Adipocyte (in vitro differentiated cells): ENCODE results near the gene PTPN2.
"Not testable (repeated sequence)": the region's sequence is repeated elsewhere in the genome, so short reads cannot be mapped to it uniquely, and the experiment has no call there.

Experiments
- DNase-seq: peaks from one replicate; pipeline ENCODE4 v3.0.0-alpha.2; 2015; ENCODE audit warnings: low read depth
- H3K27me3 ChIP-seq: replicated peaks from 2 replicates; pipeline ENCODE4 v1.7.0; 2013; ENCODE audit warnings: mild to moderate bottlenecking, low read length, moderate library complexity; ENCODE audit not compliant: control insufficient read depth, insufficient read depth
- H3K36me3 ChIP-seq: 2 replicates; pipeline ENCODE4 v1.7.0; 2013; ENCODE audit warnings: low read length, mild to moderate bottlenecking, moderate library complexity; ENCODE audit not compliant: control insufficient read depth, insufficient read depth, severe bottlenecking
- H3K4me1 ChIP-seq: 2 replicates; pipeline ENCODE4 v1.7.0; 2013; ENCODE audit warnings: mild to moderate bottlenecking, low read length, moderate library complexity; ENCODE audit not compliant: control insufficient read depth, insufficient read depth
- H3K4me3 ChIP-seq: 2 replicates; pipeline ENCODE4 v1.7.0; 2013; ENCODE audit warnings: mild to moderate bottlenecking, low read length, moderate library complexity
- H3K9ac ChIP-seq: 2 replicates; pipeline ENCODE4 v1.7.0; 2013; ENCODE audit warnings: mild to moderate bottlenecking, low read length, moderate library complexity
- H3K9me3 ChIP-seq: 2 replicates; pipeline ENCODE4 v1.7.0; 2013; ENCODE audit warnings: mild to moderate bottlenecking, low read length, moderate library complexity; ENCODE audit not compliant: control insufficient read depth

Gene PTPN2

GRCh38 chr18:12782521-12782920 is 101.5 kb downstream of the PTPN2 start:
- no peak overlapping the region for H3K4me3 ChIP-seq
- H3K9ac ChIP-seq: no peak overlapping the region
- no peaks in the 10 kb centered on the region for H3K36me3 ChIP-seq
- no peaks in the 10 kb centered on the region for H3K27me3 ChIP-seq
- H3K9me3 ChIP-seq: no peaks in the 10 kb centered on the region
- DNase-seq: no peak
- no peaks in the 10 kb centered on the region for H3K4me1 ChIP-seq

DNA sequence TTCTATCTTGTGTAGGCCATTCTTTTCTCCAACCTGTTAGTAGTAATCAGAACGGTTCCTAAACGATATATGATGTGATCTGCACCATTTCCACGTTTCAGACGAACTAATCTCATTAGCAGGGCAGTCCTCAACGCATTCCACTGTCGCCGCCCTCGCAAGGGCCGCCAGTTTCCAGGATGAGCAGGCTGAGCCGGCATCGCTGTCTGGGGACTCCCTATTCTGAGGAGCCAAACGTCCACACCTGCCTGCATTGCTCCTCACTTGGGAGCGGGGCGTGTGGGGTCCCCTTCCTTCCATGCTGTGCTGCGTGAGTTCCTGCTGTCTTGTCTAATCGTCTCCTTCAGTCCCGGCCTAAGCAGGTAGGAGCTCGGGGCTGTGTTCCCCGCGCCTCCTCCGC is 104.6 kb downstream of the PTPN2 start:
- no peaks in the 10 kb centered on the region for H3K9me3 ChIP-seq
- H3K4me1 ChIP-seq: no peaks in the 10 kb centered on the region
- no peak for DNase-seq
- peaks cover 3% of the 10 kb centered on the region for H3K27me3 ChIP-seq
- no peak overlapping the region for H3K4me3 ChIP-seq
- H3K9ac ChIP-seq: no peak overlapping the region
- no peaks in the 10 kb centered on the region for H3K36me3 ChIP-seq

DNA sequence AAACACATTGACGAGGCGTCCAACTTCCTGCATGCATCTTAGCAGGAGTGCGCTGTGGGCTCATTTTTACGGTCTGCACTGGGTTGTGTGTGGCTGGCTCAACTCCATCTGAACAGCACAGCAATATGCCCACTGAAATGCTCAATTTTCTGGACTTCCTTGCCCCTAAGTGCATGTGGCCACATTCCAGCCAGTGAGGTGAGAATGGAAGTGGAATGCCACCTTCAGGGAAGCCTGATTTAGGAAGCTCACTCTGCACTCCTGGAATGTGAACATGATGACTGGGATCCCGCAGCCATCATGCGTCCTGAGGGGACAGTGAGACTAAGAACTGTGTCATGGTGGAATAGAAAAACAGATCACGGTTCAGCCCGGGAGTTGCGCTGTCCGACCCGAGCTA is 105.0 kb downstream of the PTPN2 start:
- DNase-seq: no peak
- Histone ChIP-seq H3K4me3 (no peak overlapping the region), H3K27me3 (peaks cover 3% of the 10 kb centered on the region), H3K4me1 (no peaks in the 10 kb centered on the region), H3K9ac (no peak overlapping the region), H3K36me3 (no peaks in the 10 kb centered on the region), H3K9me3 (no peaks in the 10 kb centered on the region)

DNA sequence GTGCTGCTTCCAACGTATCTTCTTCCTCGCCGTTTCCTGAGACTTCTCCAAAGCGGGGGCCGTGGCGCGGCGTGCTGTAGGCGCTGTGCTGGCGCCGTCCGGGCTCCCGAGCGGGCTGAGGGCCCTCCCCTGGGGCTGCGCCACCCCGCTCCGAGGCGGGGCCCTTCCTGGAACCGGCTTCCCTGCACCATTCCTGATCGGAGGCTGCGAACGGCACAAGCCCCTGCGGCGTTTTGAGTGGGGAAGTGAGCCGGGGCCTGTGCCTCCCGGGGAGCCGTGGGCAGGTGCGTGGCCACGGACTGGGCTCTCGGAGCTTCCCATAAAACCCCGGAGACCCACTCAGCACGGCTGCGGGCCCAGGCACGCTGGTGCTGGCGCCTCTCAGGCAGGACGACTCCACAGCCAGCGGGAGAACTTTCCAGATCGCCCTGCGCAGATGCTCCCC is 106.5 kb downstream of the PTPN2 start:
- H3K27me3 ChIP-seq: peaks cover 3% of the 10 kb centered on the region
- DNase-seq: no peak
- H3K9me3 ChIP-seq: no peaks in the 10 kb centered on the region
- no peak overlapping the region for H3K4me3 ChIP-seq
- H3K36me3 ChIP-seq: no peaks in the 10 kb centered on the region
- no peak overlapping the region for H3K9ac ChIP-seq
- no peaks in the 10 kb centered on the region for H3K4me1 ChIP-seq

DNA sequence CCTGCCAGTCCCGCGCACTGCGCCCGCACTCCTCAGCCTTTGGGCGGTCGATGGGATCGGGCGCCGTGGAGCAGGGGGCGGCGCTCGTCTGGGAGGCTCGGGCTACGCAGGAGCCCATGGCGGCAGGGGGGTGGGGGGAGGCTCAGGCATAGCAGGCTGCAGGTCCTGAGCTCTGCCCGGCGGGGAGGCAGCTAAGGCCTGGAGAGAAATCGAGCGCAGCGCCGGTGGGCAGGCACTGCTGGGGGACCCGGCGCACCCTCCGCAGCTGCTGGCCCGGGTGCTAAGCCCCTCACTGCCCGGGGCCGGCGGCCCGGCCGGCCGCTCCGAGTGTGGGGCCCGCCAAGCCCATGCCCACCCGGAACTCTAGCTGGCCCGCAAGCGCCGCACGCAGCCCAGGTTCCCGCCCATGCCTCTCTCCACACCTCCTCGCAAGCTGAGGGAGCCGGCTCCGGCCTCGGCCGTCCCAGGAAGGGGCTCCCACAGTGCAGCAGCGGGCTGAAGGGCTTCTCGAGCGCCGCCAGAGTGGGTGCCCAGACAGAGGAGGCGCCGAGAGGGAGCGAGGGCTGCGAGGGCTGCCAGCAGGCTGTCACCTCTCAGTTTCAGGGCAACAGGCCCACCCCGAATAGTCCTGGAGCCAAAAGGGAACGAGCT is 107.1 kb downstream of the PTPN2 start:
- H3K36me3 ChIP-seq: no peaks in the 10 kb centered on the region
- H3K9ac ChIP-seq: no peak overlapping the region
- no peaks in the 10 kb centered on the region for H3K9me3 ChIP-seq
- no peak overlapping the region for H3K4me3 ChIP-seq
- no peaks in the 10 kb centered on the region for H3K4me1 ChIP-seq
- H3K27me3 ChIP-seq: peaks cover 3% of the 10 kb centered on the region
- no peak for DNase-seq

- H3K4me3 ChIP-seq, DNase-seq, H3K9me3 ChIP-seq, H3K9ac ChIP-seq, H3K27me3 ChIP-seq, H3K4me1 ChIP-seq, H3K36me3 ChIP-seq: not testable (repeated sequence)
These were observed 107.6 kb downstream of the PTPN2 start for GRCh38 chr18:12776415-12776814.

GRCh38 chr18:12774982-12775381 is 109.1 kb downstream of the PTPN2 start:
- Histone ChIP-seq H3K9me3 (no peaks in the 10 kb centered on the region), H3K9ac (no peak overlapping the region), H3K4me1 (no peaks in the 10 kb centered on the region), H3K4me3 (no peak overlapping the region), H3K36me3 (no peaks in the 10 kb centered on the region), H3K27me3 (peaks cover 3% of the 10 kb centered on the region)
- no peak for DNase-seq

- H3K9ac ChIP-seq: no peak overlapping the region
- H3K9me3 ChIP-seq: no peaks in the 10 kb centered on the region
- no peak overlapping the region for H3K4me3 ChIP-seq
- H3K4me1 ChIP-seq: no peaks in the 10 kb centered on the region
- H3K36me3 ChIP-seq: no peaks in the 10 kb centered on the region
- H3K27me3 ChIP-seq: peaks cover 3% of the 10 kb centered on the region
- DNase-seq: no peak
These were observed 110.7 kb downstream of the PTPN2 start for GRCh38 chr18:12773369-12773768.

DNA sequence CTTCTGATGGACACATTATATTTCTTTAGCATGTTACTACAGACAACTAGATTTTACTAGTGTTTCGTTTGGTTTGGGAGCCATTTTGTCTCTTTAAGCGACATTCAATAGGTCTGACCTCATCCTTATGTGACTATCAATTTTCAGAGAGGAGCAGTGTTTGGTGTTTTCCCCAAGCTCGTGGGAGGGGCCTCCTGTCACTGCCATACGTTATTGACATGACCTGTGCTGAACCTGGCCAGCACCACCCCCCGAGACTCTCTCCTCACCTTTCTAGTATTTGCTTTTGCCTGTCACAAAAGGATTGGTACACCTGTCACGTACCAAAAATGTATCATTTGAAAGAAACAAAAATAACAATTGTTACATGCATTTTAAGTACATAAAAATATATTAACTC is 111.9 kb downstream of the PTPN2 start:
- Histone ChIP-seq H3K4me1 (no peaks in the 10 kb centered on the region), H3K4me3 (no peak overlapping the region), H3K9me3 (no peaks in the 10 kb centered on the region), H3K27me3 (peaks cover 3% of the 10 kb centered on the region), H3K36me3 (no peaks in the 10 kb centered on the region), H3K9ac (no peak overlapping the region)
- DNase-seq: no peak

GRCh38 chr18:12770469-12771219 is 113.4 kb downstream of the PTPN2 start:
- no peak overlapping the region for H3K4me3 ChIP-seq
- no peak overlapping the region for H3K9ac ChIP-seq
- no peaks in the 10 kb centered on the region for H3K36me3 ChIP-seq
- H3K4me1 ChIP-seq: no peaks in the 10 kb centered on the region
- peaks cover under 1% of the 10 kb centered on the region for H3K27me3 ChIP-seq
- DNase-seq: no peak
- no peaks in the 10 kb centered on the region for H3K9me3 ChIP-seq

- no peaks in the 10 kb centered on the region for H3K27me3 ChIP-seq
- no peak overlapping the region for H3K4me3 ChIP-seq
- no peak overlapping the region for H3K9ac ChIP-seq
- DNase-seq: no peak
- no peaks in the 10 kb centered on the region for H3K4me1 ChIP-seq
- no peaks in the 10 kb centered on the region for H3K9me3 ChIP-seq
- no peaks in the 10 kb centered on the region for H3K36me3 ChIP-seq
These were observed 114.2 kb downstream of the PTPN2 start for GRCh38 chr18:12769644-12770440.
